Nephron progenitor cell (in vitro differentiated cells): ENCODE data around the gene ELP1.

ENCODE experiments used
- DNase-seq: peaks from one replicate; pipeline ENCODE4 v3.0.0; 2021
- H3K27ac Mint-ChIP-seq: 2 replicates; pipeline ENCODE4 v1.8.0; 2021; ENCODE audit warnings: mild to moderate bottlenecking, moderate library complexity, mixed read lengths
- H3K27me3 Mint-ChIP-seq: 2 replicates; pipeline ENCODE4 v1.8.0; 2021; ENCODE audit warnings: mild to moderate bottlenecking, low read depth, mixed read lengths; ENCODE audit not compliant: poor library complexity
- H3K36me3 Mint-ChIP-seq: 2 replicates; pipeline ENCODE4 v1.8.0; 2021; ENCODE audit warnings: low read depth, mixed read lengths
- H3K4me1 Mint-ChIP-seq: 2 replicates; pipeline ENCODE4 v1.8.0; 2021; ENCODE audit warnings: mixed read lengths
- H3K4me3 Mint-ChIP-seq: 2 replicates; pipeline ENCODE4 v1.8.0; 2021; ENCODE audit warnings: mild to moderate bottlenecking, moderate library complexity, mixed read lengths
- H3K9me3 Mint-ChIP-seq: 2 replicates; pipeline ENCODE4 v1.8.0; 2021; ENCODE audit warnings: mild to moderate bottlenecking, moderate library complexity, mixed read lengths
- CTCF ChIP-seq: fragments of 200-600 bp; sonication (generic); IDR thresholded peaks from 2 replicates; pipeline ENCODE4 v1.5.0; 2021; ENCODE audit warnings: antibody characterized with exemption

The ELP1 gene

GRCh38 chr9:108837530-108837929, 96.4 kb downstream of the ELP1 start:
- no peaks in the 10 kb centered on the region for H3K36me3 Mint-ChIP-seq
- no peak for TF ChIP-seq CTCF
- peaks cover 4% of the 10 kb centered on the region for H3K27me3 Mint-ChIP-seq
- no peaks in the 10 kb centered on the region for H3K9me3 Mint-ChIP-seq
- DNase-seq = no peak
- H3K27ac Mint-ChIP-seq = no peak overlapping the region
- H3K4me3 Mint-ChIP-seq = no peak overlapping the region
- peaks cover 12% of the 10 kb centered on the region for H3K4me1 Mint-ChIP-seq

GRCh38 chr9:108836781-108837180, 97.1 kb downstream of the ELP1 start:
- H3K36me3 Mint-ChIP-seq = no peaks in the 10 kb centered on the region
- no peak overlapping the region for H3K4me3 Mint-ChIP-seq
- DNase-seq = no peak
- no peak for TF ChIP-seq CTCF
- no peak overlapping the region for H3K27ac Mint-ChIP-seq
- H3K9me3 Mint-ChIP-seq = no peaks in the 10 kb centered on the region
- H3K27me3 Mint-ChIP-seq = peaks cover 4% of the 10 kb centered on the region
- peaks cover 12% of the 10 kb centered on the region for H3K4me1 Mint-ChIP-seq

GRCh38 chr9:108836319-108836718, 97.6 kb downstream of the ELP1 start:
- Mint-ChIP-seq H3K4me3 (no peak overlapping the region), H3K27me3 (peaks cover 4% of the 10 kb centered on the region), H3K27ac (no peak overlapping the region), H3K9me3 (no peaks in the 10 kb centered on the region), H3K4me1 (peaks cover 12% of the 10 kb centered on the region), H3K36me3 (no peaks in the 10 kb centered on the region)
- DNase-seq = no peak
- no peak for TF ChIP-seq CTCF

GRCh38 chr9:108835831-108836230, 98.1 kb downstream of the ELP1 start:
- TF ChIP-seq CTCF = no peak
- DNase-seq = no peak

GRCh38 chr9:108834959-108835665, 98.8 kb downstream of the ELP1 start:
- no peak overlapping the region for H3K27ac Mint-ChIP-seq
- no peak for DNase-seq
- H3K36me3 Mint-ChIP-seq = no peaks in the 10 kb centered on the region
- peaks cover 12% of the 10 kb centered on the region for H3K4me1 Mint-ChIP-seq
- no peaks in the 10 kb centered on the region for H3K9me3 Mint-ChIP-seq
- H3K27me3 Mint-ChIP-seq = peaks cover 4% of the 10 kb centered on the region
- H3K4me3 Mint-ChIP-seq = no peak overlapping the region
- no peak for TF ChIP-seq CTCF

More at GRCh38 chr9:108835831-108836230, 98.1 kb downstream of the ELP1 start:
- H3K36me3 Mint-ChIP-seq = no peaks in the 10 kb centered on the region
- no peak overlapping the region for H3K27ac Mint-ChIP-seq
- H3K9me3 Mint-ChIP-seq = no peaks in the 10 kb centered on the region
- peaks cover 4% of the 10 kb centered on the region for H3K27me3 Mint-ChIP-seq
- no peak overlapping the region for H3K4me3 Mint-ChIP-seq
- peaks cover 12% of the 10 kb centered on the region for H3K4me1 Mint-ChIP-seq

- H3K4me1 Mint-ChIP-seq = peaks cover 12% of the 10 kb centered on the region
- H3K27me3 Mint-ChIP-seq = no peaks in the 10 kb centered on the region
- H3K4me3 Mint-ChIP-seq = no peak overlapping the region
- DNase-seq = no peak
- H3K9me3 Mint-ChIP-seq = no peaks in the 10 kb centered on the region
- no peaks in the 10 kb centered on the region for H3K36me3 Mint-ChIP-seq
- no peak for TF ChIP-seq CTCF
- H3K27ac Mint-ChIP-seq = no peak overlapping the region
Measured at GRCh38 chr9:108832179-108832500, 101.8 kb downstream of the ELP1 start.
